Lung (tissue), 12 donors: ENCODE results near the gene TBPL1. TPM values are rescaled to one million over a fixed set of nuclear protein-coding genes. Genes with fewer than 3 reads are reported as not detected.

ENCODE experiments used
- ATAC-seq: fragments of 200-7000 bp; cut with Tn5 transposase; one replicate; pipeline ENCODE4 v1.9.1; 2020; ENCODE audit warnings: moderate number of reproducible peaks; ENCODE audit not compliant: insufficient read depth, low FRiP score
- DNase-seq, 3 donors: peaks; one replicate each; pipeline ENCODE4 v3.0.0-alpha.2; 2013 to 2017
- H3K27ac ChIP-seq, 2 donors: one replicate each; pipeline ENCODE4 v1.5.1; 2013; ENCODE audit warnings: mild to moderate bottlenecking in 2 of 2, moderate library complexity in 2 of 2, control low read depth in 1 of 2, inconsistent platforms in 1 of 2, low read depth in 1 of 2, low read length in 1 of 2
- H3K27me3 ChIP-seq, 3 donors: one replicate each; pipeline ENCODE4 v1.5.1; 2013; ENCODE audit warnings: low read length in 2 of 3; ENCODE audit not compliant: control insufficient read depth in 3 of 3, insufficient read depth in 3 of 3
- H3K36me3 ChIP-seq, 4 donors: one replicate each; pipeline ENCODE4 v1.5.1; 2013; ENCODE audit warnings: low read length in 4 of 4, mild to moderate bottlenecking in 1 of 4, moderate library complexity in 1 of 4; ENCODE audit not compliant: control insufficient read depth in 4 of 4, insufficient read depth in 4 of 4
- H3K4me1 ChIP-seq, 5 donors: one replicate each; pipeline ENCODE4 v1.5.1; 2013; ENCODE audit warnings: low read length in 5 of 5, mild to moderate bottlenecking in 2 of 5, moderate library complexity in 1 of 5; ENCODE audit not compliant: control insufficient read depth in 5 of 5, insufficient read depth in 5 of 5
- H3K4me3 ChIP-seq: one replicate; pipeline ENCODE4 v1.5.1; 2013; ENCODE audit warnings: mild to moderate bottlenecking, control low read depth, moderate library complexity
- H3K9ac ChIP-seq, 2 donors: one replicate each; pipeline ENCODE4 v1.5.1; 2013; ENCODE audit warnings: low read length in 2 of 2, control low read depth in 1 of 2; ENCODE audit not compliant: insufficient read depth in 1 of 2
- H3K9me3 ChIP-seq, 4 donors: one replicate each; pipeline ENCODE4 v1.5.1; 2013; ENCODE audit warnings: low read length in 3 of 4, mild to moderate bottlenecking in 1 of 4, moderate library complexity in 1 of 4; ENCODE audit not compliant: control insufficient read depth in 4 of 4, insufficient read depth in 3 of 4
- CTCF ChIP-seq: IDR thresholded peaks from 2 replicates; pipeline ENCODE4 v1.5.1; 2012; ENCODE audit warnings: mild to moderate bottlenecking; ENCODE audit errors: control extremely low read depth, extremely low read depth
- WGBS, 2 donors: extraction: QIAGEN DNeasy Blood & Tissue Kit; methylation state at CpG; one replicate each; pipeline ENCODE4 v1.1.7; 2013; 5-methylcytosine and 5-hydroxymethylcytosine counted together
- polyA plus RNA-seq, 2 donors: library from polyadenylated mRNA; stranded (reverse); fragments of 200-250 nt; gene quantifications; one replicate each; pipeline ENCODE4 v1.2.1, GENCODE V29; 2013
- total RNA-seq, 2 donors: library from RNA; depleted of rRNA in 1 of 2; stranded (reverse); fragments of >200 nt in 1 of 2; gene quantifications; one replicate each; pipeline ENCODE4 v1.2.1, GENCODE V29; 2014 to 2021
- donor health status: control.
- donor health status: control.
- donor health status: Bipolar disorder and iron deficiency.
- donor health status: healthy.
- donor health status: DM: yes; HTN: yes; CAD: no.

The TBPL1 gene
- total and polyA plus RNA-seq, 4 donors, result 20.4 to 31.3 (median 23.0) TPM

- H3K4me3 ChIP-seq, result no peak overlapping the region
- no peak overlapping the region for H3K27ac ChIP-seq
- WGBS, 2 donors, result 84 to 85% methylated on average over 2 of the region's 2 CpGs
- no peaks in the 10 kb centered on the region for H3K4me1 ChIP-seq
- no peaks in the 10 kb centered on the region for H3K9me3 ChIP-seq
- H3K36me3 ChIP-seq, result peaks cover 2 to 18% (median 9%) of the 10 kb centered on the region in 4 donors
- no peak for ATAC-seq
- no peaks in the 10 kb centered on the region for H3K27me3 ChIP-seq
- H3K9ac ChIP-seq, result no peak overlapping the region
- no peak for TF ChIP-seq CTCF
- DNase-seq, result no peak
These were observed 33.9 kb downstream of the TBPL1 start for GRCh38 chr6:133986942-133987341.

DNA sequence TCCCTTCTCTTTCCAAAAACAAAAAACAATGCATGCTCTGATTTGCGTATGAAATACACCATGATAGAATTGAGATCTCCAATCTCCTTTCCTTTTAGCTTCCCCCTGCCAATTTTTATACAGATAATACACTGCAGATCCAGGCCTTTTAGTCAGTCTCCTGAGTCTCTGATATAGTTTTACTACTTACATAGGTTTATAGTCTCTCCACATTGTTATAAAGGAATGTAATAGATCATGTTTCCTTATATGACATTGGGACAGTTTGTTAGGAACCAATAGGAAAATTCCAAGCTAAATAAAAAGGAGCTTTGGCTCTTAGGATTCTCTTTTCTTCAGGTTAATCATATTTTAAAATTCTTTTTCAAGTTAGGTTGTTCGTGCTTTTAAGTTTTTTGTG lies 36.5 kb downstream of the TBPL1 start:
- TF ChIP-seq CTCF, result no peak
- Histone ChIP-seq H3K27me3 (no peaks in the 10 kb centered on the region), H3K36me3 (peaks cover 0 to 4% (median 2%) of the 10 kb centered on the region in 4 donors), H3K4me1 (peaks cover 0 to 16% (median 2%) of the 10 kb centered on the region in 5 donors), H3K27ac (no peak overlapping the region), H3K9me3 (no peaks in the 10 kb centered on the region), H3K9ac (no peak overlapping the region), H3K4me3 (no peak overlapping the region)
- ATAC-seq (no peak), DNase-seq (no peak)
- 89 to 96% methylated on average over 2 of the region's 2 CpGs for WGBS, 2 donors

- no peaks in the 10 kb centered on the region for H3K27me3 ChIP-seq
- ATAC-seq (no peak), DNase-seq (no peak)
- no peaks in the 10 kb centered on the region for H3K36me3 ChIP-seq
- peaks cover 0 to 16% (median 3%) of the 10 kb centered on the region in 5 donors for H3K4me1 ChIP-seq
- H3K9me3 ChIP-seq, result no peaks in the 10 kb centered on the region
- 97 to 98% methylated on average over 1 of the region's 1 CpG for WGBS, 2 donors
- no peak overlapping the region for H3K27ac ChIP-seq
- no peak overlapping the region for H3K9ac ChIP-seq
- H3K4me3 ChIP-seq, result no peak overlapping the region
- no peak for TF ChIP-seq CTCF
These were observed 37.3 kb downstream of the TBPL1 start for GRCh38 chr6:133990321-133990720.

GRCh38 chr6:133991096-133991593 lies 38.1 kb downstream of the TBPL1 start:
- Histone ChIP-seq H3K27ac (no peak overlapping the region), H3K4me3 (no peak overlapping the region), H3K27me3 (no peaks in the 10 kb centered on the region), H3K9me3 (no peaks in the 10 kb centered on the region), H3K36me3 (peaks cover 0 to 4% (median 0%) of the 10 kb centered on the region in 4 donors), H3K4me1 (peaks cover 0 to 16% (median 3%) of the 10 kb centered on the region in 5 donors), H3K9ac (no peak overlapping the region)
- ATAC-seq (no peak), DNase-seq (peak in 1 of 3 donors; percentile 26)
- 76 to 79% methylated on average over 2 of the region's 2 CpGs for WGBS, 2 donors
- no peak for TF ChIP-seq CTCF
